Measurements from ENCODE around the gene HHAT.

DNA sequence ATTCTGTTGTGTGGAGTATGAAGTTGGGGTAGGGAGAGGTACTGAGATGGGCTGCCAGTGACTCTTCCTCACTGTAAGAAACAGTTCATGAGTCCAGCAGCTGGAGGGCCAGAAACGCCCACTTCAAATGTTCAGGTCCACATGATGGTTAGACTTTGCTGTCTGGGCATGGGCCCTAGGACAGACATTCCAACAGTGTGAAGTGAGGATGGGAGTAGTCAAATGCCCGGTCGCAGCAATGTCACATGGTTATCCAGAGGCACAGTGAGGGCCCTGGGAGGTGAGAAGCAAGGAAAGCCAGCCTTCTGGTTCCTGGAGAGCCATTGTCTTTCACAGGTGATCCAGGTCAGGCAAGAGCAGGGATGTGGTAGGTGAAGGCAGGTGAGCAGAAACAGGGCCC lies 304.4 kb downstream of the HHAT start:
- TF ChIP-seq EZH2 (IDR thresholded peaks at IDR 0.05; ENCODE audit: borderline replicate concordance, low read depth, low read length, severe bottlenecking) (no peak), CTCF (IDR thresholded peaks at IDR 0.05; ENCODE audit: extremely low read depth in 1 of 2, insufficient read depth in 1 of 2, low read depth in 1 of 2, low read length in 2 of 2) (no peak), POLR2A (IDR thresholded peaks at IDR 0.05; ENCODE audit: low read depth, low read length) (no peak), GATA2 (IDR thresholded peaks at IDR 0.05; ENCODE audit: insufficient read depth, insufficient read length, low read depth, low read length) (no peak), POLR2AphosphoS5 (IDR thresholded peaks at IDR 0.05; ENCODE audit: insufficient read depth, low read depth, low read length) (no peak), MYC (IDR thresholded peaks at IDR 0.05; ENCODE audit: low read depth, low read length) (no peak), MAX (IDR thresholded peaks at IDR 0.05; ENCODE audit: insufficient read depth, insufficient read length) (no peak), JUN (IDR thresholded peaks at IDR 0.05; ENCODE audit: borderline replicate concordance, insufficient read depth, insufficient read length, low read depth) (no peak), FOS (IDR thresholded peaks at IDR 0.05; ENCODE audit: borderline replicate concordance, insufficient read depth, low read length) (no peak)
